Stimulated activated CD8-positive, alpha-beta memory T cell treated with anti-CD3 and anti-CD28 coated beads, Interleukin-15, amount 100 ng/mL, for 48 hours (primary cell): ENCODE measurements around the gene PPP4C.

Experiments
- DNase-seq, 2 donors: peaks; one replicate each; pipeline ENCODE4 v3.0.0-alpha.2; 2020; ENCODE audit warnings: low read depth in 2 of 2

The PPP4C gene

GRCh38 chr16:30054959-30055553 is 20.7 kb upstream of the PPP4C start:
- peak; percentile 34 to 45 for DNase-seq

GRCh38 chr16:30060346-30060745 is 15.4 kb upstream of the PPP4C start:
- DNase-seq = no peak

- no peak for DNase-seq
Observed at GRCh38 chr16:30060836-30061554, 14.8 kb upstream of the PPP4C start.

- no peak for DNase-seq
Observed at GRCh38 chr16:30063278-30063892, 12.4 kb upstream of the PPP4C start.

- DNase-seq = peak; percentile 60 to 61
Observed at GRCh38 chr16:30063893-30064728, 11.7 kb upstream of the PPP4C start.

GRCh38 chr16:30064729-30065101 is 11.1 kb upstream of the PPP4C start:
- DNase-seq = no peak

- peak; percentile 96 to 99 for DNase-seq
Observed at GRCh38 chr16:30065102-30065942, 10.5 kb upstream of the PPP4C start, which contains the start of gene ALDOA. Gene ALDOA (plus strand): TSS chr16:30065760. CDS start chr16:30066898, 1,138 bp downstream.

- DNase-seq = peak in 1 of 2 donors; percentile 32
Observed at GRCh38 chr16:30065943-30066760, 9.6 kb upstream of the PPP4C start.

- DNase-seq = no peak
Observed at GRCh38 chr16:30066761-30067583, 8.8 kb upstream of the PPP4C start.

- DNase-seq = no peak
Observed at GRCh38 chr16:30067584-30067916, 8.2 kb upstream of the PPP4C start.

GRCh38 chr16:30068333-30068732 is 7.5 kb upstream of the PPP4C start:
- DNase-seq = no peak

- DNase-seq = no peak
Observed at GRCh38 chr16:30068750-30069610, 6.8 kb upstream of the PPP4C start.

- DNase-seq = no peak
Observed at GRCh38 chr16:30069611-30070462, 6.0 kb upstream of the PPP4C start.

GRCh38 chr16:30070490-30070889 is 5.3 kb upstream of the PPP4C start:
- DNase-seq = no peak

- no peak for DNase-seq
Observed at GRCh38 chr16:30076276-30076791, 540 bp downstream of the PPP4C start.

GRCh38 chr16:30077656-30078055 is 1.9 kb downstream of the PPP4C start:
- no peak for DNase-seq

GRCh38 chr16:30078744-30079143 is 3.0 kb downstream of the PPP4C start:
- DNase-seq = no peak
